Activated T-cell treated with anti-CD3 and anti-CD28 coated beads for 1 hour (primary cell): ENCODE data around the gene PIM1.

ENCODE experiments used
- DNase-seq: peaks from one replicate; pipeline ENCODE4 v3.0.0-alpha.2; 2020; ENCODE audit warnings: low read depth

The PIM1 gene

GRCh38 chr6:37137201-37138090, 32.5 kb upstream of the PIM1 start:
- DNase-seq, result no peak

- DNase-seq, result no peak
Observed at GRCh38 chr6:37138856-37139229, 31.1 kb upstream of the PIM1 start.

GRCh38 chr6:37139230-37139962, 30.6 kb upstream of the PIM1 start:
- no peak for DNase-seq

- DNase-seq, result no peak
Observed at GRCh38 chr6:37140145-37140544, 29.8 kb upstream of the PIM1 start.

GRCh38 chr6:37141281-37142049, 28.5 kb upstream of the PIM1 start:
- no peak for DNase-seq

GRCh38 chr6:37142050-37142614, 27.8 kb upstream of the PIM1 start:
- no peak for DNase-seq

GRCh38 chr6:37143585-37143984, 26.4 kb upstream of the PIM1 start:
- DNase-seq, result no peak

GRCh38 chr6:37145443-37145842, 24.5 kb upstream of the PIM1 start:
- no peak for DNase-seq

GRCh38 chr6:37146735-37147157, 23.2 kb upstream of the PIM1 start:
- no peak for DNase-seq

- DNase-seq, result no peak
Observed at GRCh38 chr6:37149745-37150144, 20.2 kb upstream of the PIM1 start.

GRCh38 chr6:37150314-37150713, 19.6 kb upstream of the PIM1 start:
- no peak for DNase-seq

GRCh38 chr6:37155394-37156312, 14.3 kb upstream of the PIM1 start:
- no peak for DNase-seq

- DNase-seq, result no peak
Observed at GRCh38 chr6:37158508-37158907, 11.4 kb upstream of the PIM1 start.

- DNase-seq, result no peak
Observed at GRCh38 chr6:37160922-37161778, 8.8 kb upstream of the PIM1 start.

GRCh38 chr6:37162740-37163139, 7.2 kb upstream of the PIM1 start:
- DNase-seq, result no peak

GRCh38 chr6:37168163-37168758, 1.7 kb upstream of the PIM1 start:
- no peak for DNase-seq

- DNase-seq, result no peak
Observed at GRCh38 chr6:37168811-37169495, 999 bp upstream of the PIM1 start.

- no peak for DNase-seq
Observed at GRCh38 chr6:37170273-37171200, 585 bp downstream of the PIM1 start.
